NCI-H510A treated with DMSO at 0.1 percent for 48 hours (cell line): Measurements from ENCODE around the gene RSBN1L.

ENCODE experiments used
- DNase-seq: peaks from one replicate; lab custom pipeline; 2025; lab: John Stamatoyannopoulos, UW

Gene RSBN1L

DNA sequence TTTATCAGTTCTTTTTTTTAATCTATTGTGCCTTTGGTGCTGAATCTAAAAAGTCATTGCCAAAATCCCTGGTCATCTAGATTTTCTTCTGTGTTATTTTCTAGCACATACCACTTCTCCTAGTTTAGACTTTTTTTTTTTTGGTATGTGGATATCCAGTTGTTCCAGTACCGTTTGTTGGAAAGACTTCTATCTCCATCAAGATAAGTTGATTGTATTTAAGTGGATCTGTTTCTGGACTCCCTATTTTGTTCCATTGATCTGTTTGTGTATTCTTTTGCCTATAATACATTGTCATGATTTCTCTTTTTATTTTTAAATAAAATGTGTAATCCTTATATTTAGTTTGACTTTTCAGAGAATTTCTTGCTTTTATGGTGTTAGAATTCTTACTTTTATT, 35.5 kb downstream of the RSBN1L start:
- no peak for DNase-seq

DNA sequence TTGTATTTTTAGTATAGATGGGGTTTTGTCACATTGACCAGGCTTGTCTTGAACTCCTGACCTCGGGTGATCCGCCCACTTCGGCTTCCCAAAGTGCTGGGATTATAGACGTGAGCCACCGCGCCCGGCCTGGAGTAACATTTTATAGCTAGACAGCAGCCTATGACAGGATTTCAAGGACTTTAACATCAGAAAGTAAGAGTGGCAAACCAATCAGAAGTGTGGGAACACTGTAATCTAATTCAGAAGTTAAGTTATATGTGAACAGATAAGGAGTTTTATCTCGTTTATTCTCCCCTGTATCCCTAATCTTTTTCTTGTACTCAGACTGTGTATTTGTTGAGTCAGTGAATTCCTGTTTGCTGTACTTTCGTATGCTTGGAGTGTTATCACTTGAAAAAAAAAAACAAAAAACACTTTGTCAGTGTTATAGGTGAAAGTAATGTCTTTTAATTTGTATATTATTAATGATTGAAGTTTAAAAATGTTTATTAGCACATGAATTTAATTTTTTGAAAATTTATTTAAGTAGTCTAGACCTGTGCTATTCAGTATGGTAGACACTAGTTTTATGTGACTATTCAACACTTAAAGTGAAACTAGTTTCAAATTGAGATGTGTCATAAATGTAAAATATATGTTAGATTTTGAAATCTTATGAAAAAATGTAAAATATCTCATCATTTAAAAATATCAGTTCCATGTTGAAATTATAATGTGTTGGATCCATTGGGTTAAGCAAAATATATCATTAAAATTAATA, 38.6 kb downstream of the RSBN1L start:
- DNase-seq: no peak

DNA sequence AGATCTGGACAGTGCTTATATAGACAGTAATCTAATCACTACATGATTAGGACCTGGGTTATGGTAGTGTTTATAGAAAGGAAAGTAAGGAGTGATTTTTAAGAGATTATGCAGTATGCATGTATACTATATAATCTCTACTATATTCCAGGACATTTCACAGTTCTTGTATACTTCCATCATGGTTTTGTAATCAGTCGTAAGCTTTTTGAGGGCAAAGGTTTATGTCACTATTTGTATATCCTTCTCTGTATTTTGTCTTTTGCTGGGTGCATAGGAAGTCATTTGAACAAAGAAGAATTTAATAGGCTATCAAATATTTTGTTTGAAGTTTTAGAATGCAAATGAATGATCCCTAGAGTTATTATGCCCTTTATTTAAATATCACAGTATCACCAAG, 39.2 kb downstream of the RSBN1L start:
- DNase-seq: no peak

DNA sequence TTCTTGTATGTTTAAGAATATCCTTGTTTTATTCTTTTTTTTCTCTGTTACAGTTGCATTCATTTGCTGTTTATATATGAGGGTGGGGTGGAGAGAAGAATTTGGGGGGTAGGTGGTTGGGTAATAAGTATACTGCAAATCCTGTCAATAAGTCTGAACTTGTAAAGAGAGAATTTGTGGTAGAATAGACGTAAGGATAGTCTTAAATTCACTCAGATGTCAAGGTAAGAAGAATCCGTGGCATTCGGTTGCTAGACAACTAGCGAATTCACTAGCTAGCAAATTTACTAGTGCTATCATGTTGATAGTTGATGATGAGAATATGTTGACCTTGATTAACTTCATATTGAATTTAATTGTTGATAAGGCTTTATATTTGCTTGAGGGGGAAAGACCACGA, 40.7 kb downstream of the RSBN1L start:
- no peak for DNase-seq

DNA sequence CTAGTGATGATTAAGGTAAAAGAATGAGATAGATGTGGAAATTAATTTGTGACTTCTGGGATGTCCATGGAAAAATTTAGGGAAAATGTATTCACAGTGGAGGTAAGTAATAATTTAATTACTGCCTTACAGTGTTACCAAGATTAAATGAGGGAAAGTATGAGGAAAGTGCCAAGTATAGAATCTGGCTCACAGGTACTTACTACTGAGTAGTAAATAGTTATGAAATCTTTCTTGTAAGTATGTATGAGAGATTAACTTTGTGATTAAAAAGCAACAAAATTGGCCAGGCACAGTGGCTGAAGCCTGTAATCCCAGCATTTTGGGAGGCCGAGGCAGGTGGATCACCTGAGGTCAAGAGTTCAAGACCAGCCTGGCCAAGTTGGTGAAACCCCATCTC, 42.1 kb downstream of the RSBN1L start:
- no peak for DNase-seq

DNA sequence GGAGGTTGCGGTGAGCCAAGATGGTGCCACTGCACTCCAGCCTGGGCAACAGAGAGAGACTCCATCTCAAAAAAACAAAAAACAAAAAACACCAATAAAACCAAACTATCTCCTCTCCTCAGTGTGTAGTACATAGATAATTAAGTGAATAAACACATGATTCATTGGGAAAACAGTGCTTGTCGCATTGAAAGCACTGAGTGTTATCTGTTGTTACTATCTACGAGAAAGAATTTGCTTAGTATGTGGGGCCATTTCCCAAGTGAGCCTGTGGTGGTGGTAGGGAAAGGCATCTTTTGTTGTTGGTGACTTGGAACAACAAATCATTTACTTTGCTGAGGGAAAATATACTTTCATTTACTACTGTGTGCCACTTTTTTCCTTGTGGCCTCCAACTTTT, 42.6 kb downstream of the RSBN1L start:
- no peak for DNase-seq

DNA sequence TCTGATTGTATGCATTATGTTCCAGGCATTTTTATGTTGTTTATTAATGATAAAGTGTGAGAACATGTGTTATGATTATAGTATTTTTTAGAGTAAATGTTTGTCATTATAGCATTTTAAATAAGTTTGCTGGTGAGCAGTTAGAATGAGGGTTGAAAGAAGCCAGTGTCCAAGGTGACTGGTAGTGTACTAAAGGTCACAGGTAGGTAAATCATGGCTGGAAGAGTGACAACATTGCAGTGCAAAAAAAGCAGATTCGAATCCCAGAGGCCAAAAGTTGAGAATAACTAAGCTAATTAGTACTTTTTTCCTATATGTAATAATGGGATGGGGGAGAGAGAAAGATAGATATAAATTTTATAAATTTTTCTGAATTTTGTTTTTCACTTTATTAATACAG, 44.0 kb downstream of the RSBN1L start:
- DNase-seq: no peak

DNA sequence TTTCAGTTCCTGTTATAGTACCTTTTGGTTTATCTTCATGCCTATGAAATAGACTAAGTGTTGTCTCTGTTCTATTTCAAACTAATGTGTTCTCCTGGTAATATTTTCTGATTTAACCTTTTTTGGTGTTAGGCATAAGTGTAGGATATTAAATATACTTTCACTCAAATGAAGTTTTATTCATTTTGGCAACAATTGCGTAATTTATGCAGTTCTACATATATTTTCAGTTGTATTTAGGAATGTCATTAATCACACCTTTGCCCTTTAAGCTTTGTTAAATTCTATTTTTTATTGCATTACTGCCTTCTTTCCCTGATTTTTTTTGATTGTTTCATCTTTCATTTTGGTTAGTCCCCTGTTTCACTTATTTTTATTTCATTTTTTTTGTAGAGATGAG, 47.3 kb downstream of the RSBN1L start:
- DNase-seq: no peak

DNA sequence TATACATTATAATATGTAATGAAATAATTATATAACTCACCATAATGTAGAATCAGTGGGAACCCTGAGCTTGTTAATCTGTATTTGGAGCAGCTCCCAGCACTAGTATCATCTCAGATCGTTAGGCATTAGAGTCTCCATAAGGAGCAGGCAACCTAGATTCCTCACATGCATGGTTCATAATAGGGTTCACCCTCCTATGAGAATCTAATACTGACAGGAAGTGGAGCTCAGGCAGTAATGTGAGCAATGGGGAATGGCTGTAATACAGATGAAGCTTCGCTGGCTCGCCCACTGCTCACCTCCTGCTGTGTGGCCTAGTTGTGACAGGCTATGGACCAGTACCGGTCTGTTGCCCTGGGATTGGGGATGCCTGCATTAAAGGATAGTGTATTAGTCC, 49.5 kb downstream of the RSBN1L start:
- no peak for DNase-seq

DNA sequence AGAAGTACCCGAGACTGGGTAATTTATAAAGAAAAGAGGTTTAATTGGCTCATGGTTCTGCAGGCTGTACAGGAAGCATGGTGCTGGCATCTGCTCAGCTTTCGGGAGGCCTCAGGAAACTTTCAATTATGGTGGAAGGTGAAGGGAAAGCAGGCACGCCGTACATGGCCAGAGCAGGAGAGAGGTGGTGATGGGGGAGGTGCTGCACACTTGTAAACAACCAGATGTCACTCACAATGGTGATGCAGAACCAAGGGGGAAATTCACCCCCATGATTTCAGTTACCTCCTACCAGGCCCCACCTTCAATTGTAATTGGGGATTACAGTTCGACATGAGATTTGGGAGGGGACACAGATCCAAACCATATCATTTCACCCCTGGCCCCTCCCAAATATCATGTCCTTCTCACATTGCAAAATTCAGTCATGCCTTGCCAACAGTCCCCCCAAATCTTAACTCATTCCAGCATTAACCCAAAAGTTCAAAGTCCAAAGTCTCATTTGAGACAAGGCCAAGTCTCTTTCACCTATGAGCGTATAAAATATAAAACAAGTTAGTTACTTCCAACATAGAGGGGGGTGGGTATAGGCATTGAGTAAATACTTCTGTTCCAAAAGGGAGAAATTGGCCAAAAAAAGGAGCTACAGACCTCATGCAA, 50.0 kb downstream of the RSBN1L start:
- DNase-seq: no peak

DNA sequence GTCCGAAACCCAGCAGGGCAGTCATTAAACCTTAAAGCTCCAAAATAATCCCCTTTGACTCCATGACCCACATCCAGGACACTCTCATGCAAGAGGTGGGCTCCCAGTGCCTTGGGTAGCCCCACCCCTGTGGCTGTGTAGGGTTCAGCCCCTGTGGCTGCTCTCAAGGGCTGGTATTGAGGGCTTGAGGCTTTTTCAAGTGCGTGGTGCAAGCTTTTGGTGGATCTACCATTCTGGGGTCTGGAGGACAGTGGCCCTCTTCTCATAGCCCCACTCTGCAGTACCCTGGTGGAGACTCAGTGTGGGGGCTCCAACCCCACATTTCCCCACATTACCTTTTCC, 50.5 kb downstream of the RSBN1L start:
- no peak for DNase-seq

DNA sequence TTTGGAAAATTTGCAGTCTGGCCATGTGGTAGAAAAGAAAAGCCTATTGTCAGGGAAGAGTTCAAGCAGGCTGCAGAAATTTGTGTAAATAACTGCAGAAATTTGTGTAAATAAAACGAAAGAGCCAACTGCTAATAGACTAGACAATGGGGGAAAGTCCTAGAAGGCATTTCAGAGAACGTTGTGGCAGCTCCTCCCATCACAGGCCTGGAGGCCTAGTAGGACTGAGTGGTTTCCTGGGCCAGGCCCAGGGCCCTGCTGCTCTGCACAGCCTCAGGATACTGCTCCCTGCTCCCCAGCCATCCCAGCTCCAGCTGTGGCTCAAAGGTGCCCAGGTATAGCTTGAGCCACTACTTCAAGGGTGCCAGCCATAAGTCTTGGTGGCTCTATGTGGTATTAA, 50.9 kb downstream of the RSBN1L start:
- DNase-seq: no peak

DNA sequence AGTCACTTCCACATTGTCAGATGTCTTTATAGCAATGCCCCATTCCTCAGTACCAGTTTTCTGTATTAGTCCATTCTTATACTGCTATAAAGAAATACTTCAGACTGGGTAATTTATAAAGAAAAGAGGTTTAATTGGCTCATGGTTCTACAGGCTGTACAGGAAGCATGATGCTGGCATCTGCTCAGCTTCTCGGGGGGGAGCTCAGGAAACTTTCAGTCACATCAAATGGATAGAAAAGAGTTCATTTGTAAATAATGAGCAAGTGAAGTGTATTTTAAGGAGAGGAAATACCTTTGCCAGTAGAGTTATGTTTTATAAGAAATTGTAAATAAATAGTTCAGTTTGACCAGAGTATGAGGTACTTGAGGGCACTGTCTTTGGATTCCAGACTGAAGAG, 51.5 kb downstream of the RSBN1L start:
- no peak for DNase-seq

DNA sequence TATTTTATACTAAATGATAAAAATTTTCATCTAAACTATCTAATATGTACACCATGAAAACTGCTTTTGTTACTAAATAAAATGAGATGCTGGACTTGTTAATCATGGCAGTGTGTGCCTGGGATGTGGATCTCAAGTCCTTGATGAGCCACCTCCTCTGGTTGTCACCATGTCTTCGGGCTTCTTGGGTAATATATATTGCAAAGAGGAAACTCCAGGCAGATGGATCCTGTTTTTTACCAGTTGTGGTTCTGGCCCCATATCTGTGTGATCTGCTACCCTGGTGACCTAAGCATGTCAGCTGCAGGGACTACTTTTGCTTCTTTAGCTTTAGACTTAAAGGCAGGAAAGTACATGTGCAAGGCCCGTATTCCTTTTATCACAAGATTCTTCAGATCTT, 55.8 kb downstream of the RSBN1L start:
- DNase-seq: no peak

DNA sequence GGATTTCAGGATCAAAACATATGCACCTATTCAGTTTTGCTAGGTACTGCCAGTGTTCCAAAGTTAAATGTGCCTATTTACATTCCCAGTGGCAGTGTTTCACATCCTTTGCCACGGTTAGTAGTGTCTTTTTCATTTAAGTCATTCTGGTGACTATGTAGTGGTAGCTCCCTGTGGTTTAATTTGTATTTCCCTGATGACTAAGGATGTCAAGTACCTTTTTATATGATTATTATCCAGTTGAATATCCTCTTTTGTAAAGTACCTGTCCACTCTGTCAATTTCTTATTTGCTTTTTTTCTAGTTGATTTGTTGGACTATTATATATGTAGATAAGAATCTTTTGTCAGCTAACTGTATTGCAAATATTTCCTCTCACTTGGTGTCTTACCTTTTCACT, 56.9 kb downstream of the RSBN1L start:
- peak; percentile 19 for DNase-seq

DNA sequence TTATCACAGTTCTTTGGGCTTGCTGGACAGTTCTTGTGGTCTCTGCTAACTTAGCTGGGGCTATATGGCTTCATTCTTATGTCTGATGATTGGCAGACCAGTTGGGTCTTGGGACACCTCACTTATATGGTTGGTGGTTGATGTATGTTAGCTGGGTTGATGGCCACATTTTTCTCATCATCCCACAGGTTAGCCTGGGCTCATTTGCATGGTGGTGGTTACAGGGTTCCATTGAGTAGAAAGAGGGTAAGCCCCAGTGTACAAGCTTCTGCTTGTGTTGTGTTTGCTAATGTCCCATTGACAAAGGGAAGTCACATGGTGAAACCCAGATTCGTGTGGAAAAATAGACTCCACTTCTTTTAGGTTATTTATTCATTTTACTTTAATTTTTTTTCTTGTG, 61.3 kb downstream of the RSBN1L start:
- no peak for DNase-seq

DNA sequence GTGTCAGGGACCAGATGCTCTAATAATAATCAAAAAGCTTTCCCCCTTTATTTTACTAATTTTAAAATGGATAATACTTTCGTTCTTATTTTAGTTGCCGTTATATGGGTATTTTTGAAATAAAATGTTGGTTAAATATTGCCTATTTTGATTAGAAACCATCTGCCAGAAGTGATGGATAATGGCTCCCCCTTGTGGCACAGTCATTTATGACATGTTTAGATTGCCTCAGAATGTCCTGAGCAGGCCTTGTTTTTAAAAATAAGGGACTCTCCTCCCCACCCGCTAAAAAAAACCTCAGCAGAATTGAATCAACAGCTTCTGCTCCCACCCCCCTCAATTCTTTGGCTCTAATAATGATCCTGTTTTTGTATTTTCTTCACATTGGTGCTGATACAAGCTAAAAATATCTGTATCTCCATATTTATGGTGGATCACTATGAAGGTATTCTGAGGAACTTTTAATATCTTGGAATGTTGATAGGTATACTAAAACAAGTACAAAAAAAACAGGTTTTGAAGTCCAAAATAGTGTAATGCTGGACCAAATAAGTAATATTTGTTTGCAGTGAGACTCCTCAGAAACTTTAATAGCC, 63.1 kb downstream of the RSBN1L start:
- DNase-seq: peak; percentile 10

DNA sequence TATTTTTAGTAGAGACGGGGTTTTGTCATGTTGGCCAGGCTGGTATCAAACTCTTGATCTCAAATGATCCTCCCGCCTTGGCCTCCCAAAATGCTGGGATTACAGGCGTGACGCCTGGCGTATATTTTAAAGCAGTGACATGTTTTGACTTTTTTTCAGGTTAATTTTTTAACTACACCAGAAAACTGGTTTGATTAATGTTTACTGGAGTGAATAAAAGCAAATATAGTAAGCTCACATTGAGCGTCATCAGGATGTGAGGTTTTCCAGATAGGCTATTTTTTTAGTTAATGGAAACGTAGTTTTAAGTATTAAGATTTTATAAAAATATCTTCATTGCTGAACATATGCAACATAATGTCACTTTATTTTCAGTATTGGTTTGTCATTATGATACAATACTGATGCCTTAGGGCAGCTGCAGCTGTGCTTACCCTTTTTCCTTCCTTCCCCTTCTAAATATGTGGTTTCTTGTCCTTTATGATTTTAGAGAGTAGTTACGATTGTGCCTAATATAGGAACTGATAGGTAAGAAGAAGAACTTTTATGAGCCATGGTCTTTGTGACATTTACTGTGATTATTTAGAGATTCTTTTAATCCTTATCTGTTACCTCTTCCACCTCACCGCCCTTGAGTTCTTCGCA, 64.7 kb downstream of the RSBN1L start:
- no peak for DNase-seq

DNA sequence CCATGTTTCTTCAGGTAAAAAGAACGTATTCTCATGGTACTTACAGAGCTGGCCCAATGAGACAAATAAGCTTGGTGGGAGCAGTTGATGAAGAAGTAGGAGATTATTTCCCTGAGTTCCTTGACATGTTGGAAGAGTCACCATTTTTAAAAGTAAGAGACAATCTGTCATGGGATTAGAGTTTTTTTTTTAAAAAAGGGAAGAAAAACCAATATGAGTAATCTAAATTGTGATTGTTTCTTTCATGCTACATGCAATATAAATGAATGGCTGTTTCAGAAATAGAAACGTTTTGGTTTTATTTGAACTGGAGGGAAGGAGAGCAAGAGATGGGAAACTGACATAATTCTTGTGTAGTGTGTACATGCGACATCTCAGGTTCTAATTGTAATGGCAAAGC, 69.2 kb downstream of the RSBN1L start:
- no peak for DNase-seq

DNA sequence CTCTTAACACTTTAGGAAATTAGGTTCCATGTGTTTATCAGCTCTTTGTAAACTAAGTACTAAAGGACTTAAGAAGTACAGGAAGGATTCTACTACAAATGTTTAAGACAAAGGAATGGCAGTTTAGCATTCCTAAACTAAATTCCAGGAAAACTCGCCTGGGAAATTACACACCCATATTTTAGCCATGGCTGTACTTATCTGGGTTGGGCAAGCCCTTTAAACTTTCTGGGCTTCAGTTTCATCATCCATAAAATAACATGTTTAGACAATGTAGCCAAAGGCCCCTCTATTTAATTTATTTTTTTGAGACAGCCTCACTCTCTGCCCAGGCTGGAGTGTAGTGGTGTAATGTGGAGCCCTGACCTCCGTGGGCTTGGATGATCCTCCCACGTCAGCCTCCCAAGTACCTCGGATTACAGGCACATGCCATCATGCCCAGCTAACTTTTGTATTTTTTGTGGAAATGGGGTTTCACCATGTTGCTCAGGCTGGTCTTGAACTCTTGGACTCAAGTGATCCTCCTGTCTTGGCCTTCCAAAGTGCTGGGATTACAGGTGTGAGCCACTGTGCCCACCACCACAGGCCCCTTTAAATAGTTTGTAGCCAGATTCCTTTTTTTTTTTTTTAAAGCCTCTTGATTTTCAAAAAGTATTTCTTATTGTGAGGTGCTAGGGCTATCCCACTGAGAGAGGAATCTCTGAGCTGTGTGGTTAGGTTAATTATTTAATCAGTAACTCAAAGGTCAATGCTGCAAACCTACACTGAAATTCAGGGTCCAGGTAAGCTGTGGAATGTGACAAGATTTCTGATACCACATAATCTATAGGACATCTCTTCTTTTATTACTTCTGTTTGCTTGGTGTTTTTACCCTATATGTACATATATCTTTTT, 69.9 kb downstream of the RSBN1L start:
- DNase-seq: no peak

DNA sequence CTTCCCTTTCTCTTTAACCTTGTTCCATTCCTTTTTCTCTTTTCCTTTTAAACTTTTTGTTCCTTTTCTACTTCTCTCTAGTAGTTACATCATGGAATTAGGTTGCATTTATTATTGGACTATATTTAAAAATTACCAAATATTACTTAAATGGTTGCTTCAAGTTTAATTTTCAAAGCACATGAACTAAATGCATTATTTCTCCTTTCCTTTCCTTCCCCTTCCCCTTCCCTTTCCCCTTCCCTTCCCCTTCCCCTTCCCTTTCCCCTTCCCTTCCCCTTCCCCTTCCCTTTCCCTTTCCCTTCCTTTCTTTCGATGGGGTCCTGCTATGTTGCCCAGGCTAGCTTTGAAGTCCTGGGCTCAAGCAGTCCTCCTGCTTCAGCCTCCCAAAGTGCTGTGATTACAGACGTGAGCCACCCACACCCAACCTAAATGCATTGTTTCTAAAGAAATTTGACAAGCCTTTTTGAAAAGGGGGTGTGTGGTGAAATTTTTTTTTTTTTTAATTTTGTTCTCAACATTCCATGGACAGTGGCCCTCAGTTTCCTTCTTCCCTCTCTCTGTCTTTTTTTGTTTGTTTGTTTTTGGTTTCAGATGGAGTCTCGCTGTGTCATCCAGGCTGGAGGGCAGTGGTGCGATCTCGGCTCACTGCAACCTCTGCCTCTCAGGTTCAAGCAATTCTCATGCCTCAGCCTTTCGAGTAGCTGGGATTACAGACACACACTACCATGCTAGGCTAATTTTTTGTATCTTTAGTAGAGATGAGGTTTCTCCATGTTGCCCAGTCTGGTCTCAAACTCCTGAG, 70.7 kb downstream of the RSBN1L start:
- DNase-seq: no peak
